Endothelial cell of umbilical vein (primary cell): Measurements from ENCODE around the gene RASL10B.

Source experiments
- POLR2A ChIP-seq: IDR thresholded peaks from 2 replicates; pipeline ENCODE4 v1.6.1; 2012; ENCODE audit warnings: low read depth, mild to moderate bottlenecking, control low read depth, low read length
- TF ChIP-seq, protein P1 (sequence below): IDR thresholded peaks from 2 replicates; pipeline ENCODE4 v1.6.1; 2011; ENCODE audit not compliant: insufficient read depth, insufficient read length
- TF ChIP-seq, protein P2 (sequence below), 2 donors: IDR thresholded peaks; 1 replicate in 1 of 2; 2 replicates in 1 of 2; pipeline ENCODE4 v1.5.1; 2011; ENCODE audit warnings: low read length in 2 of 2, mild to moderate bottlenecking in 2 of 2, moderate library complexity in 2 of 2, control low read depth in 1 of 2, inconsistent platforms in 1 of 2, low read depth in 1 of 2; ENCODE audit not compliant: insufficient read depth in 1 of 2; ENCODE audit errors: extremely low read depth in 1 of 2

GRCh38 chr17:35769895-35770486 lies 38.6 kb downstream of the RASL10B start:
- TF ChIP-seq, protein P1, sequence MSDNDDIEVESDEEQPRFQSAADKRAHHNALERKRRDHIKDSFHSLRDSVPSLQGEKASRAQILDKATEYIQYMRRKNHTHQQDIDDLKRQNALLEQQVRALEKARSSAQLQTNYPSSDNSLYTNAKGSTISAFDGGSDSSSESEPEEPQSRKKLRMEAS, result no peak
- TF ChIP-seq POLR2A, result no peak
- TF ChIP-seq, protein P2, sequence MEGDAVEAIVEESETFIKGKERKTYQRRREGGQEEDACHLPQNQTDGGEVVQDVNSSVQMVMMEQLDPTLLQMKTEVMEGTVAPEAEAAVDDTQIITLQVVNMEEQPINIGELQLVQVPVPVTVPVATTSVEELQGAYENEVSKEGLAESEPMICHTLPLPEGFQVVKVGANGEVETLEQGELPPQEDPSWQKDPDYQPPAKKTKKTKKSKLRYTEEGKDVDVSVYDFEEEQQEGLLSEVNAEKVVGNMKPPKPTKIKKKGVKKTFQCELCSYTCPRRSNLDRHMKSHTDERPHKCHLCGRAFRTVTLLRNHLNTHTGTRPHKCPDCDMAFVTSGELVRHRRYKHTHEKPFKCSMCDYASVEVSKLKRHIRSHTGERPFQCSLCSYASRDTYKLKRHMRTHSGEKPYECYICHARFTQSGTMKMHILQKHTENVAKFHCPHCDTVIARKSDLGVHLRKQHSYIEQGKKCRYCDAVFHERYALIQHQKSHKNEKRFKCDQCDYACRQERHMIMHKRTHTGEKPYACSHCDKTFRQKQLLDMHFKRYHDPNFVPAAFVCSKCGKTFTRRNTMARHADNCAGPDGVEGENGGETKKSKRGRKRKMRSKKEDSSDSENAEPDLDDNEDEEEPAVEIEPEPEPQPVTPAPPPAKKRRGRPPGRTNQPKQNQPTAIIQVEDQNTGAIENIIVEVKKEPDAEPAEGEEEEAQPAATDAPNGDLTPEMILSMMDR (IDR thresholded peaks at IDR 0.05; ENCODE audit: extremely low read depth in 1 of 2, insufficient read depth in 1 of 2, low read depth in 1 of 2, low read length in 2 of 2), result peak in 1 of 2 donors; percentile 6
